ENCODE results near the gene PLCB1.

DNA sequence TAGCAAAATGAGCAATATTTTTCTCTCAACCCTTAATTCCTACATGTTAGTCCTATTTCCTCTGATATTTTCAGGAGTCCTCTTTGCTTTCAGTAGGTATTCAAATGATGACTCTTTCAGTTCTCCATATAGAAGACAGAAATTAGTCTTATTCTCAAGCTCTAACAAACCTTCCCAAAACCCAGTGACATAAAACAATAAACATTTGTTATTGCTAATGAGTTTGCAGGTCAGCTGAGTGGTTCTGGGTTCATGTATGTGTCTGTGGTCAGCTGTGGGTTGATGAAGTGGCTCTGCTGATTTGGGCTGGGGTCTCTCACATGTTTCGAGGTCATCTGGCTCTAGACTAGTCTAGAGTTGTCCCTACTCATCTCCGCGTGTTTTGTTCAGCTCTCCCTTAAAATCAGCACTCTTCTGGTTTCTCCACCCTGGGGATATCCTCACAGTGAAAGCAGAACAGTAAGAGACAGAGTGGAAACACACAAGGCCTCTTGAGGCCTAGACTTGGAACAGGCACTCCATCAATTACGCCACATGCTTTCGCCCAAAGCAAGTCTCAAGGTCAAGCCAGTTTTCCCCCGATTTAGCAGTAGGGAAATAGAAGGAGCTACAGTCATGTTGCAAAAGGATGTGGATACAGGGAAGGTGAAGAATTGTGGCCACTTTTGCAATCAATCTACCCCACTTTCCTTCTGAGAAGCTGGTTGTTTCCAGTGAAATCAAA is 273.0 kb downstream of the PLCB1 start:
- TF ChIP-seq POLR2A (IDR thresholded peaks at IDR 0.05; ENCODE audit: low read depth, low read length) (no peak), POLR2AphosphoS5 (IDR thresholded peaks at IDR 0.05; ENCODE audit: low read depth, low read length) (no peak)
